ENCODE measurements around the gene SFMBT2. TPM values are rescaled to one million over a fixed set of nuclear protein-coding genes. Genes with fewer than 3 reads are reported as not detected.
"Not testable (repeated sequence)": the region's sequence is repeated elsewhere in the genome, so short reads cannot be mapped to it uniquely, and the experiment has no call there.

SFMBT2 gene
- total and polyA plus RNA-seq, 8 donors, result 4.1 to 12.6 (median 5.2) TPM

GRCh38 chr10:7389346-7389745 lies 21.5 kb downstream of the SFMBT2 start:
- no peak overlapping the region for H3K4me3 ChIP-seq
- no peaks in the 10 kb centered on the region for H3K36me3 ChIP-seq
- no peak for ATAC-seq
- H3K27me3 ChIP-seq, result no peaks in the 10 kb centered on the region
- intact Hi-C loops (cut with DNase I), result no loop called here
- no peak for DNase-seq
- no peaks in the 10 kb centered on the region for H3K9me3 ChIP-seq
- TF ChIP-seq CTCF (IDR thresholded peaks at IDR 0.05), result no peak
- H3K4me1 ChIP-seq, result no peaks in the 10 kb centered on the region
- no peak overlapping the region for H3K27ac ChIP-seq

DNA sequence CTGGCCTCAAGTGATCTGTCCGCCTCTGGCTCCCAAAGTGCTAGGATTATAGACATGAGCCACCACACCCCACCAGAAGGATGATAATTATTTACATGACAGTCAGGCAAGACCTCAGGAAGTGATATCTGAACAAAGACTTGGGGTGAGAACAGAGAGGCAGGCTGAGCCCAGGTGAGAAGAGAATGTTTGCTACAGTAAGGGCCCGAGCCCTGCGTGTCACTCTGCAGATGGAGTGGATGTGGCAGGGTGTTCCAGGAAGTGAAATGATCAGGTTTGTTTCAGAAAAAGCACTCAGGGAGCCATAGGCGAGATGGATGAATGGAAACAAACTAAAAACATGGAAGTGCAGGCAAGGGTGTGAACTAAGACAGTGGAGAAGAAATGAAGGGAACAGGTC lies 22.2 kb downstream of the SFMBT2 start:
- no peaks in the 10 kb centered on the region for H3K9me3 ChIP-seq
- H3K4me3 ChIP-seq, result no peak overlapping the region
- no peaks in the 10 kb centered on the region for H3K27me3 ChIP-seq
- intact Hi-C loops (cut with DNase I), result no loop called here
- DNase-seq (no peak), ATAC-seq (no peak)
- no peaks in the 10 kb centered on the region for H3K4me1 ChIP-seq
- TF ChIP-seq CTCF (IDR thresholded peaks at IDR 0.05), result no peak
- no peaks in the 10 kb centered on the region for H3K36me3 ChIP-seq
- no peak overlapping the region for H3K27ac ChIP-seq

DNA sequence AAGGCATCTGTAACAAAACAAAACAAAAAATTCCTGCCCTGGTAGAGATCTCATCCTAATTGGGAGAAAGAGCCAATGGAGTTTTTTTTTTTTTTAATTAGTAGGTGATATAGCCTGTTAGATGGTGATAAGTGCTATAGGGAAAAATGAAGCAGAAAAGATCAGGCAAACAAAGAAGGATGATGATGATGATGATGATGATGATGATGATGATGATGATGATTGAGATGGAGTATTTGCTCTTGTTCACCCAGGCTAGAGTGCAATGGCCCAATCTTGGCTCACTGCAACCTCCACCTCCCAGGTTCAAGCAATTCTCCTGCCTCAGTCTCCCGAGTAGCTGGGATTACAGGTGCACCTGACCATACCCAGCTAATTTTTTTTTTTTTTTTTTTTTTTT lies 22.7 kb downstream of the SFMBT2 start:
- intact Hi-C loops (cut with DNase I); H3K27ac ChIP-seq; H3K4me1 ChIP-seq; DNase-seq; ATAC-seq; H3K27me3 ChIP-seq; H3K4me3 ChIP-seq; H3K9me3 ChIP-seq; H3K36me3 ChIP-seq: not testable (repeated sequence)

DNA sequence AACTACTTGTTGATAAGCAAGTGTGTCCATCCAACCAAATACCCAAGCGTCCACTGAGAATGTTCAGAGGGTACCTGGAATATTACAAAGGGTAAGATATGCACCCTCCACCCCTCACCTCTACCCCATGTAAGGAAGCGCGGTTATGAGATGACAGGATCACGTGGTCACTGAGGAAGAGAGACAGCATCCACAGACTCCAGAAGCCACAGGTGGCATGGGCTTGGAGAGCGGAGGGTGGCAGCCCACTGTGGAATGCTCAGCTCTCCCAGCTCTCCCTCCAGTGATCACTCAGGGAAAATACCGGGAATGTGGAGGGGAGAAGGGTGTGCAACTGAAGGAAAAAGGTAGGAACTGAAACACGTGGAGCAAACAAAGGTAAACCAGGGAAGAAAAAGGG lies 25.7 kb downstream of the SFMBT2 start:
- intact Hi-C loops (cut with DNase I), result no loop called here
- Histone ChIP-seq H3K4me3 (no peak overlapping the region), H3K27me3 (no peaks in the 10 kb centered on the region), H3K36me3 (peaks cover 0 to 12% of the 10 kb centered on the region in 2 donors), H3K9me3 (no peaks in the 10 kb centered on the region), H3K4me1 (no peaks in the 10 kb centered on the region), H3K27ac (no peak overlapping the region)
- ATAC-seq, result no peak
- DNase-seq, result no peak
- TF ChIP-seq CTCF (IDR thresholded peaks at IDR 0.05), result no peak

- Histone ChIP-seq H3K27me3 (no peaks in the 10 kb centered on the region), H3K4me1 (no peaks in the 10 kb centered on the region), H3K36me3 (peaks cover 0 to 12% of the 10 kb centered on the region in 2 donors), H3K4me3 (no peak overlapping the region), H3K9me3 (no peaks in the 10 kb centered on the region), H3K27ac (no peak overlapping the region)
- intact Hi-C loops (cut with DNase I), result no loop called here
- TF ChIP-seq CTCF (IDR thresholded peaks at IDR 0.05), result no peak
- no peak for DNase-seq
- no peak for ATAC-seq
These were observed 27.4 kb downstream of the SFMBT2 start for GRCh38 chr10:7383442-7383841.

DNA sequence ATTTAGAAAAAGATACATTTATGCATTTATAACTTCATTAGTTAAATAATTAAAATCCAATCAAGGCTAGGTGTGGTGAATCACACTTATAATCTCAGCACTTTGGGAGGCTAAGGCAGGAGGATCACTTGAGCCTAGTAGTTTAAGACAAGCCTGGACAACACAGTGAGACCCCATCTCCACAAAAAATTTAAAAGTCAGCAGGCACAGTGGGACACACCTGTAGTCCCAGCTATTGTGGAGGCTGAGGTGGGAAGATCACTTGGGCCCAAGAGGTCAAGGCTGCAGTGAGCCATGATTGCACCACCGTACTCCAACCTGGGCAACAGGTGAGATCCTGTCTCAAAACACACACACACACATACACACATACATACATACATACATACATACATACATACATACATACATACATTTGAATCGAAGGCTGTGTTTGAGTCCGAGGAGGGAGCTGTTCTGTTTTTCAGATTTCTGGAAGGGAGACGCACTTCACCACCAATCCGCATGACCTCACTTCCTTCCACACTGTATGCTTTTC lies 30.1 kb downstream of the SFMBT2 start:
- no peaks in the 10 kb centered on the region for H3K4me1 ChIP-seq
- ATAC-seq (no peak), DNase-seq (no peak)
- no peaks in the 10 kb centered on the region for H3K27me3 ChIP-seq
- peaks cover 0 to 12% of the 10 kb centered on the region in 2 donors for H3K36me3 ChIP-seq
- H3K9me3 ChIP-seq, result no peaks in the 10 kb centered on the region
- no peak overlapping the region for H3K27ac ChIP-seq
- no peak overlapping the region for H3K4me3 ChIP-seq
- no peak for TF ChIP-seq CTCF (IDR thresholded peaks at IDR 0.05)
- intact Hi-C loops (cut with DNase I), result no loop called here

All from left lung (tissue), 10 donors.